K562 (cell line): ENCODE results near the gene VDR. TPM values are rescaled to one million over a fixed set of nuclear protein-coding genes. Genes with fewer than 3 reads are reported as not detected.
A peak's percentile ranks its signal among the peaks of the same experiment; 100 is the strongest.

Source experiments
- ARID1B ChIP-seq: fragments of 450-650 bp; IDR thresholded peaks from 2 replicates; pipeline ENCODE4 v1.6.1; 2016; ENCODE audit warnings: antibody characterized with exemption, mild to moderate bottlenecking, inconsistent platforms
- FOS ChIP-seq: IDR thresholded peaks from 3 replicates; pipeline ENCODE4 v1.6.1; 2011; ENCODE audit not compliant: insufficient read length; ENCODE audit errors: extremely low read depth
- JUN ChIP-seq, 2 experiments: sonication (generic) in 1 of 2; formaldehyde crosslinking in 1 of 2; IDR thresholded peaks; 2 replicates each; pipeline versions ENCODE4 v1.6.1 to v1.8.0; 2012 to 2022; ENCODE audit warnings: borderline replicate concordance in 2 of 2, mild to moderate bottlenecking in 2 of 2, improper control_type of control experiment in 1 of 2, low read depth in 1 of 2, low read length in 1 of 2, missing genetic modification reagents in 1 of 2
- NCOA1 ChIP-seq: fragments of 450-650 bp; IDR thresholded peaks from 2 replicates; pipeline ENCODE4 v1.6.1; 2016; ENCODE audit warnings: low read depth
- SMARCA4 ChIP-seq: fragments of 450-650 bp; IDR thresholded peaks from 2 replicates; pipeline ENCODE4 v1.6.1; 2016
- SMARCE1 ChIP-seq: fragments of 450-650 bp; IDR thresholded peaks from 2 replicates; pipeline ENCODE4 v1.7.1; 2016; ENCODE audit warnings: mild to moderate bottlenecking
- TAF1 ChIP-seq: IDR thresholded peaks from 2 replicates; pipeline ENCODE4 v1.6.1; 2011; ENCODE audit warnings: mild to moderate bottlenecking, low read length, moderate library complexity; ENCODE audit not compliant: insufficient read depth, control insufficient read depth, severe bottlenecking; ENCODE audit errors: extremely low read depth
- TBP ChIP-seq: optimal IDR thresholded peaks from 2 replicates; pipeline ENCODE3; 2011; ENCODE audit warnings: low read depth, low read length, improper control_type of control experiment
- TCF7L2 ChIP-seq: fragments of 150-350 bp; IDR thresholded peaks from 2 replicates; pipeline ENCODE4 v1.6.1; 2016; ENCODE audit warnings: low read depth, mild to moderate bottlenecking, low read length, moderate library complexity
- TEAD1 ChIP-seq, 2 experiments: fragments of 450-650 bp in 1 of 2; sonication (generic) in 1 of 2; formaldehyde crosslinking; IDR thresholded peaks; 2 replicates each; pipeline versions ENCODE4 v1.4.0 to v1.8.0; 2020 to 2022; ENCODE audit warnings: mild to moderate bottlenecking in 2 of 2, missing genetic modification reagents in 1 of 2
- TEAD2 ChIP-seq: fragments of 450-650 bp; IDR thresholded peaks from 2 replicates; pipeline ENCODE4 v1.6.1; 2016; ENCODE audit warnings: missing genetic modification characterization, control low read depth, missing compliant biosample characterization
- ZKSCAN8 ChIP-seq: fragments of 200-800 bp; sonication (Bioruptor generic); IDR thresholded peaks from 2 replicates; pipeline ENCODE4 v1.6.1; 2016; ENCODE audit warnings: missing genetic modification characterization, missing compliant biosample characterization
- ZNF699 ChIP-seq: fragments of 250-450 bp; sonication (Bioruptor Pico); IDR thresholded peaks from 2 replicates; pipeline ENCODE4 v1.8.0; 2021; ENCODE audit warnings: mild to moderate bottlenecking, moderate library complexity; ENCODE audit not compliant: insufficient replicate concordance
- polyA plus RNA-seq, 8 experiments: library from polyadenylated mRNA; depleted of rRNA in 4 of 8; stranded (reverse) in 5 of 8; unstranded in 3 of 8; fragments of >200 nt; fragmentation: Nextera tagmentation in 2 of 8; fragmentation: Illumina TruSeq in 1 of 8; extraction: Ambion mirVana in 2 of 8; extraction: Trizol in 1 of 8; gene quantifications; 2 replicates each; pipeline versions ENCODE4 v1.2.1 to v1.2.3, GENCODE V29; 2011 to 2014; ENCODE audit warnings: inconsistent platforms in 1 of 8, missing spikeins in 1 of 8
- total RNA-seq, 7 experiments: library from RNA; depleted of rRNA in 6 of 7; stranded (reverse); fragments of >200 nt in 6 of 7; fragmentation: Illumina TruSeq in 2 of 7; extraction: Trizol in 2 of 7; gene quantifications; 2 replicates each; pipeline versions ENCODE4 v1.2.1 to v1.2.3, GENCODE V29; 2011 to 2021; ENCODE audit warnings: low replicate concordance in 1 of 7
- TF ChIP-seq, protein P1 (sequence below), 2 experiments: fragments of 450-650 bp; conservative IDR thresholded peaks; 2 replicates each; pipeline ENCODE4 v1.6.1; 2017; ENCODE audit warnings: mild to moderate bottlenecking in 2 of 2, moderate library complexity in 2 of 2
- TF ChIP-seq, protein P2 (sequence below): fragments of 450-650 bp; IDR thresholded peaks from 2 replicates; pipeline ENCODE4 v1.6.1; 2018; ENCODE audit not compliant: partially characterized antibody
- TF ChIP-seq, protein P3 (sequence below): sonication (generic); formaldehyde crosslinking; IDR thresholded peaks from 2 replicates; pipeline ENCODE4 v1.9.0; 2022; ENCODE audit warnings: mild to moderate bottlenecking, missing genetic modification reagents
- TF ChIP-seq, protein P4 (sequence below), 2 experiments: fragments of 450-650 bp in 1 of 2; sonication (generic) in 1 of 2; formaldehyde crosslinking in 1 of 2; IDR thresholded peaks in 1 of 2; conservative IDR thresholded peaks in 1 of 2; 2 replicates each; pipeline versions ENCODE4 v1.6.1 to v1.8.1; 2016 to 2023; ENCODE audit warnings: mild to moderate bottlenecking in 2 of 2, moderate library complexity in 2 of 2, inconsistent platforms in 1 of 2, missing genetic modification reagents in 1 of 2
- TF ChIP-seq, protein P5 (sequence below): fragments of 450-650 bp; IDR thresholded peaks from 2 replicates; pipeline ENCODE4 v1.6.1; 2017; ENCODE audit warnings: mild to moderate bottlenecking, moderate library complexity

The VDR gene
- total and polyA plus RNA-seq, 9 of the 15 experiments (the other 6 are each of a cell fraction or from before 2014, with no cell fraction given), result 0.61 to 4.8 (median 2.0) TPM

DNA sequence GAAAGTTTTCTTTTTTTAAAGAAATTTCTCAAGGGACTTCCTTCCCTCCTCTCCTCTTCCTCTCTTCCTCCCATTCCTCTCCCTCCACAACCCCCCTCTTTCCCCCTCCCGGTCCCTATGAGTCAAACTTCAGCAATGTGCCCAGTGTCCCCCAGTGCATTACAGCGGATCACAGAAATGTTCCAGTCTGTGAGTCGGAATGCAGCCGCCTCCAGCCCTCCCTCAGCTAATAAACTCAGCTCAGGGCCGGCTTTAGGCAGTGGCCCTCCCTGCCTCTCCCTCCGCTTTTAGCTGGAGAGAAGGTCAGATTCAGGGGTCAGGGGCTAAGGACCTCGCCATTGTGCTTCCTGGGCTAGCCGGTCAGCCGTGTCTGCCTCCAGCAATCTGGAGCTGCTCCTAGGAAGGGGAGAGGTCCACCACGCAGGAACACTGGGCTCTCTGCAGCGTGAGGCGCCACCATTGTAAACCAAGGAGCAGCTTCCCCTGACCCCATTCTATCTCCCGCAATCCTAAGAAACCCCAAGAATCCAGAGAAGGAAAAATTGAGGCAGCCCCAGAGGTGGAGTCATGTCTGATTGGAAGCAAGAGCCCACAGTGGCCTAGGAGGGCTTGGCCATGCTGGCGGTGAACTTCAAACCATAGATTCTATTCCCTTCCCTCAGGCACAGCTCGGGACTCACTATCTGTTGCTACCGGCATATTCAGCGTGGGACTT is 84.0 kb downstream of the VDR start (continued):
- TF ChIP-seq, protein P1, sequence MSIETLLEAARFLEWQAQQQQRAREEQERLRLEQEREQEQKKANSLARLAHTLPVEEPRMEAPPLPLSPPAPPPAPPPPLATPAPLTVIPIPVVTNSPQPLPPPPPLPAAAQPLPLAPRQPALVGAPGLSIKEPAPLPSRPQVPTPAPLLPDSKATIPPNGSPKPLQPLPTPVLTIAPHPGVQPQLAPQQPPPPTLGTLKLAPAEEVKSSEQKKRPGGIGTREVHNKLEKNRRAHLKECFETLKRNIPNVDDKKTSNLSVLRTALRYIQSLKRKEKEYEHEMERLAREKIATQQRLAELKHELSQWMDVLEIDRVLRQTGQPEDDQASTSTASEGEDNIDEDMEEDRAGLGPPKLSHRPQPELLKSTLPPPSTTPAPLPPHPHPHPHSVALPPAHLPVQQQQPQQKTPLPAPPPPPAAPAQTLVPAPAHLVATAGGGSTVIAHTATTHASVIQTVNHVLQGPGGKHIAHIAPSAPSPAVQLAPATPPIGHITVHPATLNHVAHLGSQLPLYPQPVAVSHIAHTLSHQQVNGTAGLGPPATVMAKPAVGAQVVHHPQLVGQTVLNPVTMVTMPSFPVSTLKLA (conservative IDR thresholded peaks at IDR 0.05), result peak in 1 of 2 experiments; percentile 34; a peak in 2 of 4 replicates
- TF ChIP-seq, protein P2, sequence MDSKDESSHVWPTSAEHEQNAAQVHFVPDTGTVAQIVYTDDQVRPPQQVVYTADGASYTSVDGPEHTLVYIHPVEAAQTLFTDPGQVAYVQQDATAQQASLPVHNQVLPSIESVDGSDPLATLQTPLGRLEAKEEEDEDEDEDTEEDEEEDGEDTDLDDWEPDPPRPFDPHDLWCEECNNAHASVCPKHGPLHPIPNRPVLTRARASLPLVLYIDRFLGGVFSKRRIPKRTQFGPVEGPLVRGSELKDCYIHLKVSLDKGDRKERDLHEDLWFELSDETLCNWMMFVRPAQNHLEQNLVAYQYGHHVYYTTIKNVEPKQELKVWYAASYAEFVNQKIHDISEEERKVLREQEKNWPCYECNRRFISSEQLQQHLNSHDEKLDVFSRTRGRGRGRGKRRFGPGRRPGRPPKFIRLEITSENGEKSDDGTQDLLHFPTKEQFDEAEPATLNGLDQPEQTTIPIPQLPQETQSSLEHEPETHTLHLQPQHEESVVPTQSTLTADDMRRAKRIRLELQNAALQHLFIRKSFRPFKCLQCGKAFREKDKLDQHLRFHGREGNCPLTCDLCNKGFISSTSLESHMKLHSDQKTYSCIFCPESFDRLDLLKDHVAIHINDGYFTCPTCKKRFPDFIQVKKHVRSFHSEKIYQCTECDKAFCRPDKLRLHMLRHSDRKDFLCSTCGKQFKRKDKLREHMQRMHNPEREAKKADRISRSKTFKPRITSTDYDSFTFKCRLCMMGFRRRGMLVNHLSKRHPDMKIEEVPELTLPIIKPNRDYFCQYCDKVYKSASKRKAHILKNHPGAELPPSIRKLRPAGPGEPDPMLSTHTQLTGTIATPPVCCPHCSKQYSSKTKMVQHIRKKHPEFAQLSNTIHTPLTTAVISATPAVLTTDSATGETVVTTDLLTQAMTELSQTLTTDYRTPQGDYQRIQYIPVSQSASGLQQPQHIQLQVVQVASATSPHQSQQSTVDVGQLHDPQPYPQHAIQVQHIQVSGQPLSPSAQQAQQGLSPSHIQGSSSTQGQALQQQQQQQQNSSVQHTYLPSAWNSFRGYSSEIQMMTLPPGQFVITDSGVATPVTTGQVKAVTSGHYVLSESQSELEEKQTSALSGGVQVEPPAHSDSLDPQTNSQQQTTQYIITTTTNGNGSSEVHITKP, result peak; percentile 50
- peak; percentile 68 for TF ChIP-seq ARID1B
- TF ChIP-seq ZNF699 (CRISPR knock-in tag), result no peak
- TF ChIP-seq JUN (IDR thresholded peaks at IDR 0.05; ENCODE audit: borderline replicate concordance, low read depth, low read length), result peak; percentile 51; the same call in 1 of the 2 replicates
- TF ChIP-seq JUN (CRISPR knock-in tag; IDR thresholded peaks at IDR 0.05; ENCODE audit: borderline replicate concordance), result no peak
- TF ChIP-seq ZKSCAN8 (CRISPR knock-in tag), result no peak
- peak; percentile 7 for TF ChIP-seq TAF1
- peak; percentile 72; the same call in 1 of the 2 replicates for TF ChIP-seq TEAD2 (tag)
- peak; percentile 21 for TF ChIP-seq FOS
- peak; percentile 63; the same call in 1 of the 2 replicates for TF ChIP-seq SMARCA4
- TF ChIP-seq, protein P3, sequence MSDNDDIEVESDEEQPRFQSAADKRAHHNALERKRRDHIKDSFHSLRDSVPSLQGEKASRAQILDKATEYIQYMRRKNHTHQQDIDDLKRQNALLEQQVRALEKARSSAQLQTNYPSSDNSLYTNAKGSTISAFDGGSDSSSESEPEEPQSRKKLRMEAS (CRISPR knock-in tag), result no peak
- peak in 1 of 2 experiments; percentile 92; a peak in 1 of 4 replicates for TF ChIP-seq TEAD1 (CRISPR knock-in tag; IDR thresholded peaks at IDR 0.05)
- TF ChIP-seq TCF7L2, result no peak
- no peak for TF ChIP-seq TBP
- peak; percentile 14; the same call in 1 of the 2 replicates for TF ChIP-seq NCOA1
- TF ChIP-seq, protein P4, sequence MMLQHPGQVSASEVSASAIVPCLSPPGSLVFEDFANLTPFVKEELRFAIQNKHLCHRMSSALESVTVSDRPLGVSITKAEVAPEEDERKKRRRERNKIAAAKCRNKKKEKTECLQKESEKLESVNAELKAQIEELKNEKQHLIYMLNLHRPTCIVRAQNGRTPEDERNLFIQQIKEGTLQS (IDR thresholded peaks at IDR 0.05), result peak; percentile 86
- TF ChIP-seq, protein P4 (CRISPR knock-in tag; conservative IDR thresholded peaks at IDR 0.05), result no peak
- TF ChIP-seq, protein P5, sequence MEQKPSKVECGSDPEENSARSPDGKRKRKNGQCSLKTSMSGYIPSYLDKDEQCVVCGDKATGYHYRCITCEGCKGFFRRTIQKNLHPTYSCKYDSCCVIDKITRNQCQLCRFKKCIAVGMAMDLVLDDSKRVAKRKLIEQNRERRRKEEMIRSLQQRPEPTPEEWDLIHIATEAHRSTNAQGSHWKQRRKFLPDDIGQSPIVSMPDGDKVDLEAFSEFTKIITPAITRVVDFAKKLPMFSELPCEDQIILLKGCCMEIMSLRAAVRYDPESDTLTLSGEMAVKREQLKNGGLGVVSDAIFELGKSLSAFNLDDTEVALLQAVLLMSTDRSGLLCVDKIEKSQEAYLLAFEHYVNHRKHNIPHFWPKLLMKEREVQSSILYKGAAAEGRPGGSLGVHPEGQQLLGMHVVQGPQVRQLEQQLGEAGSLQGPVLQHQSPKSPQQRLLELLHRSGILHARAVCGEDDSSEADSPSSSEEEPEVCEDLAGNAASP, result no peak
- TF ChIP-seq SMARCE1, result peak; percentile 77; the same call in 1 of the 2 replicates
- TF ChIP-seq, all 486 proteins: peak for 18
